GM21786 (cell line): ENCODE results near the gene TMPRSS5.
A peak's percentile ranks its signal among the peaks of the same experiment; 100 is the strongest.
"Not testable (repeated sequence)": the region's sequence is repeated elsewhere in the genome, so short reads cannot be mapped to it uniquely, and the experiment has no call there.

Experiments
- ATAC-seq: cut with Tn5 transposase; IDR thresholded peaks from one replicate; pipeline ENCODE4 v1.9.1; 2021; ENCODE audit not compliant: unreplicated experiment

TMPRSS5 gene

DNA sequence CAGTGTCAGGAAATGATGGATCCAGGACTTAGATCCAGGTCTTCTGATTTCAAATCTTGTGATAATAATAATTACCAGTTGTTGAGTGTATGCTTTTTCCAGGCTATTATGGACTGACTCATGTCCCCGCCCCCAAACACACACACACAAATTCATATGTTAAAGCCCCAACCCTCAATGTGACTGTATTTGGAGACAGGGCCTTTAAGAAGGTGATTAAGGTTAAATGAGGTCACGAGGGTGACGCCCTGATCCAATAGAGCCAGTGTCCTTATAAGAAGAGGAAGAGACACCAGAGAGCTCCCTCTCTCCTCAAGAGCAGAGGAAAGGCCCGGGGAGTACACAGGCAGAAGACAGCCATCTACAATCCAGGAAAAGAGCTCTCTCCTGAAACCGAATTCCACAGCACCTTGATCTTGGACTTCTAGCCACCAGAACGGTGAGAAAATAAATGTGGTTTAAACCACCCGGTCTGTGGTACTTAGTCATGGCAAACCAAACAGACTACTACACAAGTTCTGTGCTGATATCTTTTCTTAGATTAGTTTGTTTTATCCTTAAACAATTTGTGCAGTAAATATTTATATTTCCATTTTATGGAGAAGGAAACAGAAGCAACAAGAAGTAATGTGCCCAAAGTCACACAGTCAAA, 8.2 kb downstream of the TMPRSS5 start:
- no peak for ATAC-seq

- no peak for ATAC-seq
Observed at GRCh38 chr11:113697111-113697510, 9.0 kb downstream of the TMPRSS5 start.

DNA sequence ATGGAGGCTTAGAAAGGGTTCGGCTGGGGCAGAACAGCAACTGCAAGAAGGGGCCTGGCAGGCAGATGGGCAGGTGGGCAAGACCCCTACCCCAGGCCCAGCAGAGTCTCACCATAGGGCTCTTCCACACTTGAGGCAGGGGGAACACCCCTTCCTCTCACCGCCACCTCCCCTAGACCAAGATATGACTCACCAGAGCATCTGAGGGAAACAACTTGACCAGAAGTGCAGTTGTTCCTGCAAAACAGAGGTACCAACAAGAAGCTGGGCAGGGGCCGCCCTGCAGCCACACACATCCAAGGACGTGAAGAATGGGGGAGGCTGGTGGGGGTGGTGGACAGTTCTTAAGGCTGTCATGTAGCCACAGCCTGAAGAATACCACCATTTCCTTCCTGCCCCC, 10.9 kb downstream of the TMPRSS5 start:
- no peak for ATAC-seq

DNA sequence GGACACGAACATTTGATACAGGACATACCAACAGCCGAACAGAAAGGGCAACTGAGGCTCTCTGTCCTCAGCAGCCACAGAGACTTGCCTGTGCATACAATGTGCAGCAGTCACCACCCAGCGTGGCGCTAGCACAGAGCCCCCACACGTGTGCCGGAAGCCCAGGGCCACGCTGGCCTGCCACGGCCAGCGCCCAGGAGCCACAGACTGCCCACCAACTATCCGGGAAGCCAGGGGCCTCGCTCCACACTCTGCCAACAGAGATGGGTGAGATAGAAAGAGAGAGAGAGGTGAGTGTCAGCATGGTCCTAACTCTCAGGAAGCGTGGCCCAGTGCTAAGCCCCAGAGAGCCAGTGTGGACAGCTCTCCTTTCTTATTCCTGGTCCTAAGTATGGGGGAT, 11.7 kb downstream of the TMPRSS5 start:
- ATAC-seq, result no peak

GRCh38 chr11:113693030-113693429, 13.1 kb downstream of the TMPRSS5 start:
- no peak for ATAC-seq

- no peak for ATAC-seq
Observed at GRCh38 chr11:113690619-113691569, 15.2 kb downstream of the TMPRSS5 start.

GRCh38 chr11:113689768-113690618, 16.1 kb downstream of the TMPRSS5 start:
- no peak for ATAC-seq

DNA sequence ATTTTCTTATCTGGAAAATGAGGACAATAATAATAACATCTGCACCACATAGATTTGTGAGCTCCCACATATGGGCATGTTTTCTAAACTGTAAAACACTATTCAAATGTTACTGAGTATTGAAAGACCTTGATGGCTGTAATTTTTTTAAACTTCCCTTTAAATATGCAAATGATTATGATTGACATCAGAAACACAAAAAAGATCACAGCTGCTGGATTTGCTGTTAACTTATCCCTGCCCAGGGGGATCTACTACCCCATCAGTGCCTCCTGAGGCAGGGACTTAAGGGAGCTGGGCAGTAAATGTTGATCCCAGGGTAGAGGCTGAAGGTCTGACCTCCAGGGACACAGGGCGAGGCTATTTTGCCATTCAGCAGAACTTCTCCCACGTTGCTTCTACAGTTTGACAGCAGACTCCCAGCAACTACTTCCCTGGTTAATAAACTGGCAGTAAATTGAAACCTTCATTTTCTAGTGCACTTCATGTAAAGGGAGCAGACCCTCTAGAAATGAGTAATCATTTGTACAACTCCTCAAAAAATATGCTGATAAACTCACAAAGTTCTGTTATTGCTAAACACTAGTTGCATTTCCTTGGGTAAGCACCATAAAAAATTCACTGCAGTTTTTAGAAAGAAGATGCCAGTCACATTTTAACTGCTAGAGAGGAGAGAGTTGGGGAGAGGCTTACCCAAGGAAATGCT, 20.3 kb downstream of the TMPRSS5 start:
- no peak for ATAC-seq

DNA sequence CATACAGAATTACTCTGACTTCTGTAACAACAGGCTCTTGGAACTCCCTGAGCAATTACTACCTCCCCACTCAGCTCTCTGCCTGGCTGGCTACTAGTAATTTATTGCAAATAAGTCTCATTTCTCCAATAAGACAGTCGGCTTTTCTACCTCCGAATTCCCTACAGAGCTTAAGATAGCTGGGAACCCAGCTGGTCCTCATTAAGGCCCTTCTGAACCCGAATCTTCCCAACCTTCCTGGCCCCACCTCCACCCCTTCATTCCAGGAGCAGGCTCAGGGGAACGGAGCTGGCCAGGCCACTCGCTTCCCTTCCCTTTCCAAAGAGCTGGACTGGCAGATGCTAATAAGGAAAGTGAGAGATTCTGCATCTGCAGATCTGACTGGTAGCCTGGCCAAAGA, 21.6 kb downstream of the TMPRSS5 start:
- no peak for ATAC-seq

DNA sequence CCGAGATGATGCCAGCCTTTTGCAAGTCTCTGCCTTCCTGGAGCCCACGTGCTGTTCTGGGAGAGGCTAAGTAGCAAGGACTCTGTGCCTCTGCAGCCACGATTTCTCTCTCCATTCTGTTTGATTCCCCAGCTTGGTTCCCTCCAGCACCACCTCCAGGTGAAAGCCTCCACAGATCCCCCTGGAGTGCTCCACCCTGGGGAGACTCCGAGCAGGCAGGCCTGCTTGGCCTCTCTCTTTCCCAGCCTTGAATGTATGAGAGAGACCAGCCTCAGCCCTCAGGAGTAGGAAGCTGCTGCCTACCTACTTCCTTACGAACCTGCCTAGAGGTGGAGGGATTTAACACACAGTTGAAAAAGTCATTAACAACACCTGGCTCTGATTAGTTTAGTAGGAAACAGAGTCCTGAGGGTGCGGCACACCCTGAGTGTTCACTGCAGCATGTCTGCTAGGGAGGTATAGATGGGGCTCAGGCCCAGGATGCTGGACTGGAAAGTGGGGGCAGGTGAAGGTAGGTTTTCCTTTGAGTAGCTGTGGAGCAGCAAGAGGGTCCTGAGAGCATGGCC, 22.5 kb downstream of the TMPRSS5 start:
- no peak for ATAC-seq

- no peak for ATAC-seq
Observed at GRCh38 chr11:113681711-113682413, 24.2 kb downstream of the TMPRSS5 start.

DNA sequence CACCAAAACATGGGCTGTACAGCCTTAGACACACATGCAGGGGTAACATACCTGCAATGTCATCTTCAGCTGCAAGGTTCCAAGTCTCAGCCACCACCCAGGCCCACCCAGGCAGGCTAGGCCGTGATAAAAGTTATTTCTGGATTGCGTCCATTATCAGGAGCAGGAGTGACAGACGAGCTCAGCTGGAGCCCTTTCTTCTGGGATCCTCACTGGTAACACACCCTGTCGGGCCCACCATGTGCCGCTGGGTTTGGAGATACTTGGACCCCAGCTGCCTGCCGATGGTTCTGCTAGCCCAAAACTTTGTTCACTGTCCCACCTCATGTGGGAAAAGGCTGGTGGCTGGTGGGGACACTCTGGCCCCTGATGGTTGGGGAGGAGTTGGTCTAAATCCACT, 24.8 kb downstream of the TMPRSS5 start:
- no peak for ATAC-seq

GRCh38 chr11:113677685-113678084, 28.4 kb downstream of the TMPRSS5 start:
- ATAC-seq, result no peak

- no peak for ATAC-seq
Observed at GRCh38 chr11:113675565-113675964, 30.5 kb downstream of the TMPRSS5 start.

DNA sequence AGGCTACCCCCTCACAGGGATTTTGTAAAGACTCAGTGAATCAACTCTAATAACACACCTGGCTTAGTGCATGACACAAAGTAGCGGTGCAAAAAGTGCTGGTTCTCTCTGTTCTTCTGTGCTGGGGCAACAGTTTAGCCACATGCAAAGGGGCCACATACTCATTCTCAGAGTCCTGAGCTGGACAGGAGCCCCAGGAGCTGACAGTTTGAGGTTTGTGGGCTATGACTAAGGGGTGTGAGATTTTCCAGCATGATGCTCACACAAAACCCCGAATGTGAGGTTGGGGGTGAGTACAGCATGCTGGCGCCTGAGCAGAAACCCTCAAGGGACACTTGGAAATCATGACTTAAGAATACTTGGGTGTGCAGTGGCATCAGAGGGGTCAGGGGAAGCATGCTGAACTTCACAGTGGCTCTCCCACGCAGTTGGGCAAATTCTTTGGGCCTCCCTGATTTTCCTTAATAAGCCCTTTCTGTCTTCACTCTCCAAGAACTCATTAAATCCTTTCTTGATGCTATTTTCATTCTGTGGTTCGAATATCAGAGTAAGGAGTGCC, 31.0 kb downstream of the TMPRSS5 start:
- peak; percentile 69 for ATAC-seq

DNA sequence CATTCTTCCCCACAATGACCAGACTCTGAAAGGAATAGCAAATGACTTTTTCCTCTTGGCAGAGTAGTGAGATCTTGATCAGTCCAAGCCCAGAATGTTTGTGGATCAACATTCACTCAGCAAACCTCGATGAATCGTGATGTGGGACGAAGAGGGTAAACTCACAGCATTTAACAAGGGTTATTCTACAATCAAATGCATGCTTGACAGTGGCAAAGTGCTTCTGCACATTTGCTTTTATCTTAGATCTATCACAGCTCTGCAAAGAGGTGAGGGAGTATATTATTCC, 31.8 kb downstream of the TMPRSS5 start:
- ATAC-seq, result no peak

DNA sequence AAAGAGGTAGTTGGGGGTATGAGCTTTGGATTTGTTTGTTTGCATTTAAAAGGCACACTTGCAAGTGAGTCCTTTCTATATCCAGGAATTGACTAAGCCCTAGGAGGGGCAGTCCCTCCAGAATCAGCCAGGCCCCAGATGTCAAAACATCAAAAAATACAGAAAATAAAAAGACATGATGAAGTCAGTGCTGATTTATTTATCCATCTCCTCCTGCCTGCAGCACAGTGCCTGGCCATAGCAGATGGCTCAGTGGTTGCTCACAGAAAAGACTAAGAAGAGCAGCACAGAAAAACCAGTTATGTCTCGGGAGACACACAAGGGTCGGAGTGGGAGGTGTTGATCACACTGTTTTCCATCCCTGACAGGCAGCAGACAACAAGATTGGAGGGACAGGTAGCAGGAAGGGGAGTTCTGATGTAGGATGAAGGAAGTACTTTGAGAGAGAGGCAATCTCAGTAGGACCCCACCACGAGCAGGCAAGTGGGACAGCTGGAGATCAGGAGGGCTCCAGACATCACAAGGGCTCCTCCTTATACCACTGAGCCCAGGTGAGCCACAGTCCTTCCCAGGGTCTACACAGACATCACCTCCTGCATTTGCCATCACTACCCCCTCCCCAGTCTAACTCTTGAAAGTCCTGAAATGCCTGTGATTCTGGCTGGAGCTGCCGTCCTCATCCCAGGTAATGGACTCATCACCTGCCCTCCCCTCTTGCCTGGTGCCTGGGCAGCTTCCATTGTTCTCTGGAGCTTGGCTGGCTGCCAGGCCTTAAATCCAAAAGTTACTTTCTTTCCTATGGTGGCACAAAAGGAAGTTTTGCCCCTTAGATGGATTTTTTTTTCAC, 32.3 kb downstream of the TMPRSS5 start:
- no peak for ATAC-seq

GRCh38 chr11:113671914-113672313, 34.2 kb downstream of the TMPRSS5 start:
- ATAC-seq, result not testable (repeated sequence)

GRCh38 chr11:113670831-113671215, 35.3 kb downstream of the TMPRSS5 start:
- ATAC-seq, result no peak
